GM12875 (cell line): ENCODE data around the gene PLEKHA4.

Experiments
- H3K4me3 ChIP-seq: one replicate; pipeline ENCODE4 v1.5.1; 2011; ENCODE audit warnings: low read depth, low read length, control low read depth
- TF ChIP-seq, protein P1 (sequence below): IDR thresholded peaks from 2 replicates; pipeline ENCODE4 v1.5.1; 2011; ENCODE audit warnings: low read depth, mild to moderate bottlenecking, control low read depth, inconsistent platforms, low read length, moderate library complexity, borderline replicate concordance; ENCODE audit not compliant: insufficient read depth

The PLEKHA4 gene

DNA sequence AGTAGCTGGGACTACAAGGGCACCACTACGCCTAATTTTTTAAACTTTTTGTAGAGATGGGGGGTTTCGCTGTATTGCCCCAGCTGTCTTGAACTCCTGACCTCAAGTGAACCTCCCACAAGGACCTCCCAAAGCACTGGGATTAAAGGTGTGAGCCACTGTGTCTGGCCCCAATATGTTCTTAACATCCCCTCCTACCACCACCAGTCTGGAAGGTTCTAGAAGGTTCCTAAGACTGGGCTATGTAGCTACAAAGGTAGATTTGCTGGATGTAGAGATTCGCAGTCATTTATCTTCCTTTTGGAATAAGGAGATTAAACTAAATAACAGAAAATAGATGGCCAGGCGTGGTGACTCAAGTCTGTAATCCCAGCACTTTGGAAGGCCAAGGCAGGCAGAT lies 37.5 kb downstream of the PLEKHA4 start:
- H3K4me3 ChIP-seq, result no peak overlapping the region
- TF ChIP-seq, protein P1, sequence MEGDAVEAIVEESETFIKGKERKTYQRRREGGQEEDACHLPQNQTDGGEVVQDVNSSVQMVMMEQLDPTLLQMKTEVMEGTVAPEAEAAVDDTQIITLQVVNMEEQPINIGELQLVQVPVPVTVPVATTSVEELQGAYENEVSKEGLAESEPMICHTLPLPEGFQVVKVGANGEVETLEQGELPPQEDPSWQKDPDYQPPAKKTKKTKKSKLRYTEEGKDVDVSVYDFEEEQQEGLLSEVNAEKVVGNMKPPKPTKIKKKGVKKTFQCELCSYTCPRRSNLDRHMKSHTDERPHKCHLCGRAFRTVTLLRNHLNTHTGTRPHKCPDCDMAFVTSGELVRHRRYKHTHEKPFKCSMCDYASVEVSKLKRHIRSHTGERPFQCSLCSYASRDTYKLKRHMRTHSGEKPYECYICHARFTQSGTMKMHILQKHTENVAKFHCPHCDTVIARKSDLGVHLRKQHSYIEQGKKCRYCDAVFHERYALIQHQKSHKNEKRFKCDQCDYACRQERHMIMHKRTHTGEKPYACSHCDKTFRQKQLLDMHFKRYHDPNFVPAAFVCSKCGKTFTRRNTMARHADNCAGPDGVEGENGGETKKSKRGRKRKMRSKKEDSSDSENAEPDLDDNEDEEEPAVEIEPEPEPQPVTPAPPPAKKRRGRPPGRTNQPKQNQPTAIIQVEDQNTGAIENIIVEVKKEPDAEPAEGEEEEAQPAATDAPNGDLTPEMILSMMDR, result no peak

DNA sequence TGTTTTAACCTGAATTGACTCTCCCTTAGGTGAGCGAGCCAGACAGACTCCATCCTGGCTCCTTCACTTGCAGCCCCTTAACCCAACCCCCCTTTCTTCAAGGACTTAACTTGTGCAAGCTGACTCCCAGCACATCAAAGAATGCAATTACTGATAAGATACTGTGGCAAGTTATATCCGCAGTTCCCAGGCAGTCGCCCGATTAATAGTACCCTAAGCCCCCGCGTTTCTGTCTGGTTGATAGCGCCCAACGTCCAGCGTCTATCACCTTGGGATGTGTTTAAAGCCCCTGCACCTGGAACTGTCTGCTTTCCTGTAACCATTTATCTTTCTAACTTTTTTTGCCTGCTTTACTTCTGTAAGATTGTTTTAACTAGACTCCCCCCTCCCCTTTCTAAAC lies 38.3 kb downstream of the PLEKHA4 start:
- H3K4me3 ChIP-seq, result no peak overlapping the region
- TF ChIP-seq, protein P1, result no peak

DNA sequence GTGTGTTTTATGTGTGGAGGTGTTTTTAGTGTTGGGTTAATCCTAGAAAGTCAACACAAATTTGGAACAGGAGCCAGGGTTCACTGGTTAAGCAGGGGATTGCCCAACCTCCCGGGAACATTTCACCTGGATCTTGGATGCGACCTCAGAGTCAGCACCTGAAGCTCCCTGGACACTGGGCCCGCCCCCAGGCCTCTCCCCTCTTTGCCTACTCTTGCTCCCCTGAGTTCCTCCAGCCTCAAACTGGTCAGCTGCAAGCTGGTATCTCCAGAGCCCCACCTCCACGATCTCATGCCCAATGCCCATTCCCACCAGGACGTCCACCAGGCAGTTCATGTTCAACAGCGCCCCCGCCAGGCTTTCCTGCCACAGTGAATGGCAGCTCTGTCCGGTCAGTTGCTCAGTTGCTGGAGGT lies 41.8 kb downstream of the PLEKHA4 start:
- no peak overlapping the region for H3K4me3 ChIP-seq
- TF ChIP-seq, protein P1, result no peak

DNA sequence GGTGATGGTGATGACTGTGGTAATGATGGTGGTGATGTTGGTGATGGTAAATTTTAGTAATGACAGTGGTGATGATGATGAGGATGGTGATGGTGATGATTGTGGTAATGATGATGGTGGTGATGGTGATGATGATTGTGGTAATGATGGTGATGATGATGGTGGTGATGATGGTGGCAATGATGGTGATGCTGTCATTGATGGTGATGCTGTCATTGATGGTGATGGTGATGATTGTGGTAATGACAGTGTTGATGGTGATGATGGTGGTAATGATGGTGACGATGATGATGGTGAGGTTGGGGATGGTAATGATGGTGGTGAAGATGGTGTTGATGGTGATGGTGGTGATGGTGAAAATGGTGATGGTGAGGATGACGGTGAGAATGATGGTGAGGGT lies 45.9 kb downstream of the PLEKHA4 start:
- no peak overlapping the region for H3K4me3 ChIP-seq
- TF ChIP-seq, protein P1, result no peak

DNA sequence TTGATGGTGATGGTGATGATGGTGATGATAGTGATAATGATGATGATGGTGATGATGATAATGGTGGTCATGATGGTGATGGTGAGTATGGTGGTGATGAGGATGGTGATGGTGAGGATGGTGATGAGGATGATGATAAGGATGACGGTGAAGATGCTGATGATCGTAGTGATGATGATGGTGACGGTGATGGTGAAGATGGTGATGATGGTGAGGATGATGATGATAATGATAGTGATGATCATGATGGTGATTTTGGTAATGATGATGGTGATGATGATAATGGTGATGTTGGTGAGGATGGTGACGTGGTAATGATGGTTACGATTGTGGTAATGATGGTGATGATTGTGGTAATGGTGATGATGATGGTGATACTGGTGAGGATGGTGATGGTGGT lies 46.8 kb downstream of the PLEKHA4 start:
- no peak overlapping the region for H3K4me3 ChIP-seq
- TF ChIP-seq, protein P1, result no peak

DNA sequence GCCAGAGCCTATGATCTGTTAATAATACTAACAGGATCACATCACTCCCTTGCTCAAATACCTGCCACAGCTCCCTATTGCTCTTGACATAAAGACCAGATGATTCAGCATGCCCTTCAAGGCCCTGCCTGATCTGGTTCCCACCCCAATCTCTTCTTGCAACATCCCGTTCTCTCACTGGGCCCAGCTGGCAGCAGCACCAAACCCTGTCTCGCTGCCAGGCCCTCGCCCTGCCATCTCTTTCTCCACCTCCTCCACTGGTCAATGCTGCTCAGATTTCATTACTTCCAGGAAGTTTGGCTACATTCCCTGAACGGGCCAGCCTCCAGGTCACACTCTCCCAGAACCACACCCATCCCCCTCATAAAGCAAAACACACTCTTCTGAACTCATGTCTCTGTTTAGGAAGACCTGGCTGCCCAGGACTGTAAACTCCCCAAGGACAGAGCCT lies 49.0 kb downstream of the PLEKHA4 start:
- TF ChIP-seq, protein P1, result no peak

DNA sequence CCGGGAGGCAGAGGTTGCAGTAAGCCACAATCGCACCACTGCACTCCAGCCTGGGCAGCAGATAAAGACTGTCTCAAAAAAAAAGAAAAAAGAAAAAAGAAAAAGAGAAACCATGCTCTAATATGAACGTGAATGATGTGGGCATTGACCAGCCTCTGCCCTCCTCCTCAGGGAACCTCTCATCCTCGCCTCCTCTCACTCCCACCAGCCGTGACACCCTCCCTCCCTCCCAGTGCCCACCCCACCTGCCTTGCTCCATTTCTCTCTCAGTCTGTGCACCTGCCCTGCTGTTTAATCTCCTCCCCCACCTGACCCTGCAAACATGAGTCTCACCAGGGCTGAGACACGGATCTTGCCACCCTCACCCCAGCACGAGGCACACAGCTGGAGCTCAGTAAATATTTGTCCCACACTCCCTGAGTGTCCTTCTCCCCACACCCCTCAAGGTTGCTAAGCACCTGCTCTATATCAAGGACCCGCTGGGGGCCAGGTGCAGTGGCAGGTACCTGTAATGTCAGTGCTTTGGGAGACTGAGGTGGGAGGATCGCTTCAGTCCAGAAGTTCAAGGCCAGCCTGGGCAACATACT lies 50.1 kb downstream of the PLEKHA4 start:
- TF ChIP-seq, protein P1, result no peak
- H3K4me3 ChIP-seq, result no peak overlapping the region

More for the DNA sequence above, 49.0 kb downstream of the PLEKHA4 start:
- no peak overlapping the region for H3K4me3 ChIP-seq
